SU-DHL-6 (cell line): Measurements from ENCODE around the gene MGMT.

Source experiments
- H2AFZ ChIP-seq: fragments of 200-600 bp; sonication (generic); 2 replicates; pipeline ENCODE4 v1.6.1; 2014; ENCODE audit warnings: low read depth, mild to moderate bottlenecking, moderate library complexity, mixed read lengths, antibody characterized with exemption, low read length; ENCODE audit not compliant: severe bottlenecking
- H3F3A ChIP-seq: fragments of 200-600 bp; shearing (Covaris generic); 2 replicates; pipeline ENCODE4 v1.6.0; 2016; ENCODE audit warnings: antibody characterized with exemption, mild to moderate bottlenecking; ENCODE audit not compliant: insufficient read depth
- H3K27ac ChIP-seq: fragments of 200-600 bp; sonication (generic); 2 replicates; pipeline ENCODE4 v1.5.1; 2016; ENCODE audit warnings: low read depth, mild to moderate bottlenecking, low read length, moderate library complexity, mixed read lengths
- H3K27me3 ChIP-seq: fragments of 200-600 bp; sonication (generic), shearing (Covaris generic); 2 replicates; pipeline ENCODE4 v1.6.0; 2014; ENCODE audit warnings: mild to moderate bottlenecking, low read length
- H3K36me3 ChIP-seq: fragments of 200-600 bp; sonication (generic); 2 replicates; pipeline ENCODE4 v1.6.1; 2014; ENCODE audit warnings: mild to moderate bottlenecking, low read length, mixed read lengths
- H3K4me2 ChIP-seq: fragments of 300-600, 200-600 bp; shearing (Covaris generic), sonication (generic); 2 replicates; pipeline ENCODE4 v1.6.0; 2014; ENCODE audit warnings: low read length, low read depth, mild to moderate bottlenecking; ENCODE audit not compliant: poor library complexity, severe bottlenecking
- H3K4me3 ChIP-seq: fragments of 200-600 bp; sonication (generic); 2 replicates; pipeline ENCODE4 v1.5.1; 2014; ENCODE audit warnings: antibody characterized with exemption, low read length, mild to moderate bottlenecking, mixed read lengths; ENCODE audit not compliant: insufficient read depth, poor library complexity, severe bottlenecking
- H3K79me2 ChIP-seq: fragments of 200-600 bp; sonication (generic); 2 replicates; pipeline ENCODE4 v1.6.1; 2014; ENCODE audit warnings: mild to moderate bottlenecking, low read length, moderate library complexity; ENCODE audit not compliant: insufficient read depth
- H3K9ac ChIP-seq: fragments of 200-600 bp; sonication (generic); 2 replicates; pipeline ENCODE4 v1.7.0; 2014; ENCODE audit warnings: mild to moderate bottlenecking, low read length
- H3K9me2 ChIP-seq: fragments of 200-600 bp; sonication (generic); replicated peaks from 2 replicates; pipeline ENCODE4 v1.6.1; 2014; ENCODE audit warnings: low read length; ENCODE audit not compliant: insufficient read depth
- H3K9me3 ChIP-seq: fragments of 200-600 bp; sonication (generic); 2 replicates; pipeline ENCODE4 v1.6.1; 2014; ENCODE audit warnings: low read length, mixed read lengths; ENCODE audit not compliant: insufficient read depth
- H4K20me1 ChIP-seq: fragments of 200-600 bp; sonication (generic); 2 replicates; pipeline ENCODE4 v1.6.1; 2014; ENCODE audit warnings: low read depth, mild to moderate bottlenecking, antibody characterized with exemption, low read length, moderate library complexity, mixed read lengths
- EZH2phosphoT487 ChIP-seq: fragments of 200-600 bp; sonication (generic), shearing (Covaris generic); conservative IDR thresholded peaks from 2 replicates; pipeline ENCODE4 v1.6.1; 2018; ENCODE audit warnings: mild to moderate bottlenecking, antibody characterized with exemption, low read length, moderate library complexity, mixed read lengths
- TF ChIP-seq, protein P1 (sequence below): fragments of 200-600 bp; sonication (generic); IDR thresholded peaks from one replicate; pipeline ENCODE4 v1.5.1; 2017; ENCODE audit warnings: antibody characterized with exemption, mild to moderate bottlenecking, low read length, moderate library complexity; ENCODE audit not compliant: insufficient read depth, poor library complexity, severe bottlenecking

MGMT gene

DNA sequence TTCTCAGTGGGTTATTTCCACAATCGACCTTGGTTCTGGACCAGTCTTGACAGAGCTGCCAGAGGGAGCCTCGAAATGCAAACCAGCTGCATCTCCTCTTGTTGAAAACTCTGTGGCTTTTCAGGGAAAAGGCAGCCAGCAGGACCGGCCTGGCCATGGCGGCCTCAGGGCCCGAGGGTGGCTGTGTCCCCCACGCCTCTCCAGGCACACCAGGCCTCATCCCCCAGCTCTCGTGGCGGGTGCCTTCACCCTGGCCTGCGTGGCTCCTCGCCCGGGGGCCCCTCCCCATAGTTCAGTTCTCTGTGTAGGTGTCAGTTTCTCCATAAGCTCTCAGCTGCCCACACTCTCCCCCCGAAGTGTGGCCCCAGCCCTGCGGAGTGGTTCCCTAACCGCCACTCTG, 63.5 kb downstream of the MGMT start:
- Histone ChIP-seq H3K27me3 (no peaks in the 10 kb centered on the region), H3K4me2 (no peak overlapping the region), H3K9me3 (no peaks in the 10 kb centered on the region), H3F3A (no peaks in the 10 kb centered on the region), H4K20me1 (no peaks in the 10 kb centered on the region), H3K9me2 (no peaks in the 10 kb centered on the region), H3K79me2 (no peaks in the 10 kb centered on the region), H3K36me3 (no peaks in the 10 kb centered on the region), H3K4me3 (no peak overlapping the region), H3K9ac (no peak overlapping the region), H2AFZ (no peak overlapping the region), H3K27ac (no peak overlapping the region)
- no peak for TF ChIP-seq EZH2phosphoT487
- TF ChIP-seq, protein P1, sequence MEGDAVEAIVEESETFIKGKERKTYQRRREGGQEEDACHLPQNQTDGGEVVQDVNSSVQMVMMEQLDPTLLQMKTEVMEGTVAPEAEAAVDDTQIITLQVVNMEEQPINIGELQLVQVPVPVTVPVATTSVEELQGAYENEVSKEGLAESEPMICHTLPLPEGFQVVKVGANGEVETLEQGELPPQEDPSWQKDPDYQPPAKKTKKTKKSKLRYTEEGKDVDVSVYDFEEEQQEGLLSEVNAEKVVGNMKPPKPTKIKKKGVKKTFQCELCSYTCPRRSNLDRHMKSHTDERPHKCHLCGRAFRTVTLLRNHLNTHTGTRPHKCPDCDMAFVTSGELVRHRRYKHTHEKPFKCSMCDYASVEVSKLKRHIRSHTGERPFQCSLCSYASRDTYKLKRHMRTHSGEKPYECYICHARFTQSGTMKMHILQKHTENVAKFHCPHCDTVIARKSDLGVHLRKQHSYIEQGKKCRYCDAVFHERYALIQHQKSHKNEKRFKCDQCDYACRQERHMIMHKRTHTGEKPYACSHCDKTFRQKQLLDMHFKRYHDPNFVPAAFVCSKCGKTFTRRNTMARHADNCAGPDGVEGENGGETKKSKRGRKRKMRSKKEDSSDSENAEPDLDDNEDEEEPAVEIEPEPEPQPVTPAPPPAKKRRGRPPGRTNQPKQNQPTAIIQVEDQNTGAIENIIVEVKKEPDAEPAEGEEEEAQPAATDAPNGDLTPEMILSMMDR: no peak

DNA sequence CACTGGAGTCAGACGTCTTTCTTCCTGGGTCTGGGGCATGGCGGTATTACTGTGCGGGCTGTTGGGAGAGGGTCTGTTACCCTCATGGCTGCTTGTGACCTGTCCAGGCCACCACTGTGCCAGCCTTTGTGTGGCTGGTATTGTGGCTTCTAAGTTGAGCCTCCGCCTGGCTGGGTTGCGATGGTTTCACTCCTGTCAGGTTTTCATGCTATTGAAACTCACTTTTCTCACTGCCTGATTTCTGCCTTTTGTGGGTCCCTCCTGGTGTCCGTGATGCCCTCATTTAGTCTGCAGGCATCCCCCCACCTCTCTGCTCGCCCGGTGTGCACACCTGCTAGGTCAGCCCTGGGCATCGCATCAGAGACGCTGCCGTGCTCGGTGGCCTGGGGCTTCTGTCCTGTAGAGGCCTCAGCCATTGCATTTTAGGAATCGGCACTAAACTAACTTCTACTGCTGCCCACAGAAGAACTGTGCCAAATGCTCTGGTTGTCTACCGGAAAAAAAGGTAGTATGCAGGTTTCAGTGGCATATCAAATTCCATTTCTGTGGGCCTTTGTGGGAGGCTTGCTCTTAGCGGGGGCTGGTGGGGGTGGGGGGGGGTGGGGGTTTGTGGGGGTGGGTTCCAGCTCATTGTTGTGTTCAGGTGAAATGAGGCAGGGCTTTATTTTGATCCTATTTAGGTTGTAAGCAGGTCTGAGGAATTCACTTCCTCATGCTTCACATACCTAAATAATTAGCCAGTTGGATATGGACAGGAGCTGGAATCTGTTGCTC, 64.3 kb downstream of the MGMT start:
- Histone ChIP-seq H2AFZ (no peak overlapping the region), H3K36me3 (no peaks in the 10 kb centered on the region), H3K27me3 (no peaks in the 10 kb centered on the region), H3F3A (no peaks in the 10 kb centered on the region), H3K27ac (no peak overlapping the region), H4K20me1 (no peaks in the 10 kb centered on the region), H3K4me3 (no peak overlapping the region), H3K9me3 (no peaks in the 10 kb centered on the region), H3K9me2 (no peaks in the 10 kb centered on the region), H3K4me2 (no peak overlapping the region), H3K9ac (no peak overlapping the region), H3K79me2 (no peaks in the 10 kb centered on the region)
- TF ChIP-seq, protein P1: no peak
- no peak for TF ChIP-seq EZH2phosphoT487

DNA sequence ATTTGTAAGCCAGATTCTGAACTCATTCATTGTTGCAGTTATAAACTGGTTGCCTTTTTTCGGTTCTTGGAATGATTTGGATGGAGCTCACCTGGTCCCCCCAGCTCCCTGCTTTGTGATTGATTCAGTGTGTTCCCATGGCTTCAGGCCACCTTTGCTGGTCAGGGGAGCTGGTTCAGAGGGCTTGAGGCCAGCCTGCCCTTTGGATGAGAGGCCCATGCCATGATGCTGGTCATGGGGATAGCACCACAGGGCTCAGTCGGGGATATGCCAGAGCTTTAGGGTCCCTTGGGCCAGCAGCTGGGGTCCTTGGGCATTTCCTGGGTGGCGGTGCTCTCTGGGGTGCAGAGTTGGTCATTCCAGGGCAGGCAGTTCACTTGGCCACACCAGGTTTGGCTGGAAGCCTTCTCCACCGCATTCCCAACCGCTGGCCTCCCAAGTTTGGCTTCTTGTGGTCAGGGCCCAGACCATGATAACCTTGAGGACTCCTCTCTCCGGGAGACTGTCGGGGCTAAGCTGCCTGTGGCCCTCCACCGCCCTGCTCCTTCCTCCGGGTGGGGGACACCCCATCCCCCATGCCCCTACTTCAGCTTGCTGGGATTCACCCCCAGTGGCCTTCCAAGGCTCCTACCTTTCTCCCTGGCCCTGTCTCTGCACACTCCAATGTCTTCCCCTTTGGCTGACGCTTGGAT, 65.1 kb downstream of the MGMT start:
- Histone ChIP-seq H3K27me3 (no peaks in the 10 kb centered on the region), H4K20me1 (no peaks in the 10 kb centered on the region), H3K79me2 (no peaks in the 10 kb centered on the region), H2AFZ (no peak overlapping the region), H3F3A (no peaks in the 10 kb centered on the region), H3K4me2 (no peak overlapping the region), H3K36me3 (no peaks in the 10 kb centered on the region), H3K4me3 (no peak overlapping the region), H3K9ac (no peak overlapping the region), H3K9me2 (no peaks in the 10 kb centered on the region), H3K9me3 (no peaks in the 10 kb centered on the region), H3K27ac (no peak overlapping the region)
- TF ChIP-seq EZH2phosphoT487: no peak
- TF ChIP-seq, protein P1: no peak
